ENCODE data around the gene HSBP1L1. TPM values are rescaled to one million over a fixed set of nuclear protein-coding genes. Genes with fewer than 3 reads are reported as not detected.
A peak's percentile ranks its signal among the peaks of the same experiment; 100 is the strongest.

Gene HSBP1L1
- total and polyA plus RNA-seq, 2 experiments from 2014 or later: 1.8 to 3.7 TPM

- Histone ChIP-seq H3K79me2 (replicated peaks; ENCODE audit: insufficient read depth) (peaks cover 12% of the 10 kb centered on the region; the same call in 1 of the 2 replicates), H3K4me2 (no peak overlapping the region)
- H3K36me3 Mint-ChIP-seq (ENCODE audit: low read depth): peaks cover 25% of the 10 kb centered on the region
These were observed 36.6 kb upstream of the HSBP1L1 start for GRCh38 chr18:79927607-79928562.

GRCh38 chr18:79928563-79928960 lies 35.9 kb upstream of the HSBP1L1 start:
- no peak overlapping the region for H3K4me2 ChIP-seq
- H3K27ac ChIP-seq (ENCODE audit: low read depth): no peak overlapping the region
- no peaks in the 10 kb centered on the region for H3F3A ChIP-seq (replicated peaks; ENCODE audit: low read depth)
- peaks cover 12% of the 10 kb centered on the region for H3K79me2 ChIP-seq (replicated peaks; ENCODE audit: insufficient read depth)
- Mint-ChIP-seq H3K27ac (no peak overlapping the region), H3K4me3 (no peak overlapping the region), H3K4me1 (peaks cover 13% of the 10 kb centered on the region), H3K9me3 (peaks cover 27% of the 10 kb centered on the region), H3K27me3 (ENCODE audit: insufficient read depth, low read depth, poor library complexity) (peaks cover 7% of the 10 kb centered on the region), H3K36me3 (ENCODE audit: low read depth) (peaks cover 25% of the 10 kb centered on the region)
- H3K4me1 ChIP-seq (ENCODE audit: insufficient read depth): no peaks in the 10 kb centered on the region
- no peak overlapping the region for H3K4me3 ChIP-seq
- no peak overlapping the region for H2AFZ ChIP-seq
- H3K27me3 ChIP-seq (ENCODE audit: insufficient read depth): no peaks in the 10 kb centered on the region
- DNase-seq (ENCODE audit: low spot score) (no peak), ATAC-seq (no peak)
- H3K9me2 ChIP-seq (ENCODE audit: insufficient read depth): no peaks in the 10 kb centered on the region
- peaks cover 4% of the 10 kb centered on the region; the same call in 1 of the 2 replicates for H3K36me3 ChIP-seq (ENCODE audit: insufficient read depth)
- no peaks in the 10 kb centered on the region for H4K20me1 ChIP-seq (replicated peaks; ENCODE audit: insufficient read depth)
- TF ChIP-seq CREB1 (CRISPR knock-in tag; IDR thresholded peaks at IDR 0.05; ENCODE audit: low read depth): no peak
- TF ChIP-seq ETS1 (IDR thresholded peaks at IDR 0.05): no peak
- TF ChIP-seq JUNB (IDR thresholded peaks at IDR 0.05; ENCODE audit: unreplicated experiment): no peak
- no peak for TF ChIP-seq EZH2 (IDR thresholded peaks at IDR 0.05; ENCODE audit: low read depth, unreplicated experiment)

More at GRCh38 chr18:79927607-79928562, 36.6 kb upstream of the HSBP1L1 start:
- H3F3A ChIP-seq (replicated peaks; ENCODE audit: low read depth): no peaks in the 10 kb centered on the region
- H4K20me1 ChIP-seq (replicated peaks; ENCODE audit: insufficient read depth): no peaks in the 10 kb centered on the region
- DNase-seq (ENCODE audit: low spot score) (no peak), ATAC-seq (peak; percentile 43)
- peaks cover 4% of the 10 kb centered on the region; the same call in 1 of the 2 replicates for H3K36me3 ChIP-seq (ENCODE audit: insufficient read depth)
- TF ChIP-seq ETS1 (IDR thresholded peaks at IDR 0.05) (no peak), JUNB (IDR thresholded peaks at IDR 0.05; ENCODE audit: unreplicated experiment) (no peak), ZNF331 (CRISPR knock-in tag; IDR thresholded peaks at IDR 0.05; ENCODE audit: low read depth) (no peak), POLR2AphosphoS5 (IDR thresholded peaks at IDR 0.05; ENCODE audit: low read depth) (no peak), EZH2phosphoT487 (IDR thresholded peaks at IDR 0.05; ENCODE audit: unreplicated experiment) (no peak), CREB1 (CRISPR knock-in tag; IDR thresholded peaks at IDR 0.05; ENCODE audit: low read depth) (no peak), NANOG (IDR thresholded peaks at IDR 0.05; ENCODE audit: borderline replicate concordance) (no peak), CTCF (conservative IDR thresholded peaks at IDR 0.05; ENCODE audit: low read depth in 2 of 2) (no peak)
- peaks cover 9% of the 10 kb centered on the region for H3K27me3 Mint-ChIP-seq (ENCODE audit: insufficient read depth, low read depth, poor library complexity)
- no peak overlapping the region for H3K27ac ChIP-seq (ENCODE audit: low read depth)
- H3K9me3 Mint-ChIP-seq: peaks cover 26% of the 10 kb centered on the region
- no peak overlapping the region for H2AFZ ChIP-seq
- H3K4me1 ChIP-seq (ENCODE audit: insufficient read depth): no peaks in the 10 kb centered on the region
- no peak overlapping the region for H3K27ac Mint-ChIP-seq
- no peaks in the 10 kb centered on the region for H3K9me2 ChIP-seq (ENCODE audit: insufficient read depth)
- H3K4me3 Mint-ChIP-seq: no peak overlapping the region
- H3K27me3 ChIP-seq (ENCODE audit: insufficient read depth): no peaks in the 10 kb centered on the region
- no peak overlapping the region for H3K4me3 ChIP-seq
- peaks cover 13% of the 10 kb centered on the region for H3K4me1 Mint-ChIP-seq

Measured in GM23338 (cell line).